GM23248 (cell line): ENCODE data around the gene KCTD12. TPM values are rescaled to one million over a fixed set of nuclear protein-coding genes. Genes with fewer than 3 reads are reported as not detected.

ENCODE experiments used
- DNase-seq: peaks from one replicate; pipeline ENCODE4 v3.0.0-alpha.2; 2015
- H2AFZ ChIP-seq: fragments of 200-600 bp; sonication (generic); 2 replicates; pipeline ENCODE4 v1.6.1; 2016; ENCODE audit warnings: antibody characterized with exemption
- H3F3A ChIP-seq: fragments of 200-600 bp; sonication (generic); 2 replicates; pipeline ENCODE4 v1.6.1; 2016; ENCODE audit warnings: mild to moderate bottlenecking, antibody characterized with exemption, mixed run types; ENCODE audit not compliant: insufficient read depth
- H3K27ac ChIP-seq: fragments of 200-600 bp; sonication (generic); 2 replicates; pipeline ENCODE4 v1.5.1; 2016; ENCODE audit warnings: mild to moderate bottlenecking
- H3K27me3 ChIP-seq: fragments of 200-600 bp; sonication (generic); replicated peaks from 2 replicates; pipeline ENCODE4 v1.6.1; 2016; ENCODE audit warnings: mild to moderate bottlenecking; ENCODE audit not compliant: insufficient read depth
- H3K36me3 ChIP-seq: fragments of 200-600 bp; sonication (generic); 2 replicates; pipeline ENCODE4 v1.6.1; 2016; ENCODE audit warnings: low read depth, mild to moderate bottlenecking
- H3K4me1 ChIP-seq: fragments of 200-600 bp; sonication (generic); 2 replicates; pipeline ENCODE4 v1.6.1; 2016; ENCODE audit warnings: mild to moderate bottlenecking; ENCODE audit not compliant: insufficient read depth
- H3K4me2 ChIP-seq: fragments of 200-600 bp; sonication (generic); one replicate; pipeline ENCODE4 v1.6.1; 2016; ENCODE audit warnings: mild to moderate bottlenecking; ENCODE audit not compliant: unreplicated experiment
- H3K4me3 ChIP-seq: fragments of 200-600 bp; sonication (generic); 2 replicates; pipeline ENCODE4 v1.5.1; 2016; ENCODE audit warnings: mild to moderate bottlenecking
- H3K79me2 ChIP-seq: fragments of 200-600 bp; sonication (generic); 2 replicates; pipeline ENCODE4 v1.6.1; 2016; ENCODE audit warnings: mild to moderate bottlenecking; ENCODE audit not compliant: insufficient read depth
- H3K9ac ChIP-seq: fragments of 200-600 bp; sonication (generic); 2 replicates; pipeline ENCODE4 v1.6.1; 2016; ENCODE audit warnings: mild to moderate bottlenecking
- H3K9me2 ChIP-seq: fragments of 200-600 bp; sonication (generic); 2 replicates; pipeline ENCODE4 v1.6.1; 2016; ENCODE audit warnings: mixed run types, mild to moderate bottlenecking, moderate library complexity; ENCODE audit not compliant: insufficient read depth
- H3K9me3 ChIP-seq: fragments of 200-600 bp; sonication (generic); one replicate; pipeline ENCODE4 v1.6.1; 2017; ENCODE audit warnings: low read depth
- H4K20me1 ChIP-seq: fragments of 200-600 bp; sonication (generic); 2 replicates; pipeline ENCODE4 v1.6.0; 2016; ENCODE audit not compliant: insufficient read depth
- EZH2 ChIP-seq: fragments of 200-600 bp; sonication (generic); IDR thresholded peaks from 2 replicates; pipeline ENCODE4 v1.6.1; 2018; ENCODE audit warnings: antibody characterized with exemption, mild to moderate bottlenecking; ENCODE audit not compliant: insufficient read depth, poor library complexity, severe bottlenecking
- EZH2phosphoT487 ChIP-seq: fragments of 200-600 bp; sonication (generic); IDR thresholded peaks from 2 replicates; pipeline ENCODE4 v1.6.1; 2018; ENCODE audit warnings: antibody characterized with exemption, moderate library complexity, mild to moderate bottlenecking, low read depth; ENCODE audit not compliant: insufficient read depth
- WGBS, 2 experiments: methylation state at CpG; one replicate each; pipeline ENCODE4 v1.1.6; 2015 to 2017; ENCODE audit warnings: low lambda C conversion rate in 2 of 2, low coverage in 1 of 2; ENCODE audit errors: missing lambda C conversion rate in 2 of 2; 5-methylcytosine and 5-hydroxymethylcytosine counted together
- in situ Hi-C: fragments of 300-500 bp; cut with MboI; formaldehyde crosslinking; loops from 2 replicates; pipeline ENCODE4 v1.15.0; 2020
- polyA plus RNA-seq: library from polyadenylated mRNA; unstranded; fragments of >200 nt; fragmentation: Nextera tagmentation; extraction: Ambion mirVana; gene quantifications from 2 replicates; pipeline ENCODE4 v1.2.1, GENCODE V29; 2016
- total RNA-seq: library from RNA; depleted of rRNA; stranded (reverse); fragments of >200 nt; shearing (Covaris generic); gene quantifications from 2 replicates; pipeline ENCODE4 v1.2.3, GENCODE V29; 2014

Gene KCTD12
- total and polyA plus RNA-seq, 2 experiments from 2014 or later, result 4.0 to 30.4 TPM

GRCh38 chr13:76860706-76861105 lies 25.5 kb downstream of the KCTD12 start:
- H3K4me2 ChIP-seq, result no peak overlapping the region
- no peaks in the 10 kb centered on the region for H3K9me3 ChIP-seq
- H3K79me2 ChIP-seq, result no peaks in the 10 kb centered on the region
- H2AFZ ChIP-seq, result no peak overlapping the region
- H3K27ac ChIP-seq, result no peak overlapping the region
- no peak overlapping the region for H3K4me3 ChIP-seq
- no peaks in the 10 kb centered on the region for H3K36me3 ChIP-seq
- WGBS, 2 experiments, result 92 to 93% methylated on average over 2 of the region's 2 CpGs
- H3K4me1 ChIP-seq, result peaks cover 9% of the 10 kb centered on the region
- TF ChIP-seq EZH2, result no peak
- TF ChIP-seq EZH2phosphoT487, result no peak
- H3K9ac ChIP-seq, result no peak overlapping the region
- H3F3A ChIP-seq, result peaks cover under 1% of the 10 kb centered on the region; the same call in 1 of the 2 replicates
- H4K20me1 ChIP-seq, result no peaks in the 10 kb centered on the region
- in situ Hi-C loops, result no loop called here
- H3K9me2 ChIP-seq, result no peaks in the 10 kb centered on the region
- DNase-seq, result no peak
- no peaks in the 10 kb centered on the region for H3K27me3 ChIP-seq

DNA sequence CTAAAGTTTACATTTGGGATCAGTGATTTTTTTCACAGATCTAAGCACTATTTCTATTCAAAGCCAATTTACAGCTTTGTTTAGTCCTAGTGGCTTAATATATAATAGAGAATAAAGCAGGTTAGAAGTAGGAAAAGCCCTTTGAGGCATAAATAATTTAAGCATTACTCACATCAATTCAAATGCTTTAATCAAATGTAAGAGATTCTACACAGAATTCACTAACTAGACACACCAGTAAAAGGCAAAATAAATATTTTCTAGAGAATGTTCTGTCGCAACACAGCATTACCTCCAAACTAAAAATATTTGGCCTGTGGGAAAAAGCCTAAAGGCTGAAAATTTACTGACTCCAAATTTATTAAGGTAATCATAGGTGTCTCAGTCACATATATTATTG lies 31.3 kb downstream of the KCTD12 start:
- Histone ChIP-seq H3K36me3 (no peaks in the 10 kb centered on the region), H3K79me2 (no peaks in the 10 kb centered on the region), H3K27ac (peak overlapping the region; percentile 18), H3K9me3 (no peaks in the 10 kb centered on the region), H3K27me3 (no peaks in the 10 kb centered on the region), H3K4me3 (no peak overlapping the region), H3K4me1 (peaks cover 46% of the 10 kb centered on the region), H3K9ac (no peak overlapping the region), H4K20me1 (no peaks in the 10 kb centered on the region), H3K4me2 (peak overlapping the region; percentile 10), H3K9me2 (no peaks in the 10 kb centered on the region), H3F3A (peaks cover 37% of the 10 kb centered on the region), H2AFZ (no peak overlapping the region)
- DNase-seq, result peak; percentile 49
- 43 to 53% methylated on average over 1 of the region's 1 CpG for WGBS, 2 experiments
- in situ Hi-C loops, result no loop called here
- TF ChIP-seq EZH2 (no peak), EZH2phosphoT487 (no peak)

GRCh38 chr13:76853921-76854608 lies 32.1 kb downstream of the KCTD12 start:
- no peak overlapping the region for H3K9ac ChIP-seq
- no peaks in the 10 kb centered on the region for H4K20me1 ChIP-seq
- WGBS, 2 experiments, result 63 to 71% methylated on average over 4 of the region's 4 CpGs
- no peaks in the 10 kb centered on the region for H3K79me2 ChIP-seq
- in situ Hi-C loops, result no loop called here
- H3K9me2 ChIP-seq, result no peaks in the 10 kb centered on the region
- H3F3A ChIP-seq, result peaks cover 37% of the 10 kb centered on the region
- no peak overlapping the region for H2AFZ ChIP-seq
- DNase-seq, result no peak
- peak overlapping the region; percentile 18; the same call in 1 of the 2 replicates for H3K27ac ChIP-seq
- H3K4me3 ChIP-seq, result no peak overlapping the region
- H3K27me3 ChIP-seq, result no peaks in the 10 kb centered on the region
- no peaks in the 10 kb centered on the region for H3K36me3 ChIP-seq
- no peaks in the 10 kb centered on the region for H3K9me3 ChIP-seq
- H3K4me1 ChIP-seq, result peaks cover 46% of the 10 kb centered on the region
- H3K4me2 ChIP-seq, result peak overlapping the region; percentile 10
- no peak for TF ChIP-seq EZH2phosphoT487
- no peak for TF ChIP-seq EZH2

DNA sequence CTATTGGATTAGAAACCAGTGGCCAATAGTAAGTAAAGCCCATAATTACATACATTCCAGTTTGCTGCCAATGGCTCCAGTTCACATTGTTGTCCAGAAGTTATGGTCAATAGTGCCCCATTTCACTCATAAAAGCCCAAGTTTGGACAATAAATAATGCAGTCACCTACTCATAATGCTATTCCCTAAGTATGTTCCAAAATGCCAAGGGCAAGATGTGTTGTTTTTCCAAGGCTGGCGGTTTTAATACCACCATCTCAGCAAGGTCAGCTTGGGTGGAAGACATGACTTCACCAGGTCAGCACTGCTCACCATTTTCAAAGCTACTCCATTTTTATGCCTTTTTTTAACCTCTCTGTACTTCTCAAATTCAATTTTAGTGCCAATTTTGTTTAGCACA lies 32.7 kb downstream of the KCTD12 start:
- no peaks in the 10 kb centered on the region for H3K36me3 ChIP-seq
- H2AFZ ChIP-seq, result no peak overlapping the region
- no peak for DNase-seq
- in situ Hi-C loops, result no loop called here
- H3F3A ChIP-seq, result peaks cover 37% of the 10 kb centered on the region
- H3K4me2 ChIP-seq, result no peak overlapping the region
- no peak overlapping the region for H3K4me3 ChIP-seq
- no peaks in the 10 kb centered on the region for H3K79me2 ChIP-seq
- WGBS, 2 experiments, result 90 to 100% methylated on average over 1 of the region's 1 CpG
- H3K27me3 ChIP-seq, result no peaks in the 10 kb centered on the region
- H3K27ac ChIP-seq, result peak overlapping the region; percentile 53
- no peak for TF ChIP-seq EZH2
- no peak for TF ChIP-seq EZH2phosphoT487
- no peak overlapping the region for H3K9ac ChIP-seq
- H4K20me1 ChIP-seq, result no peaks in the 10 kb centered on the region
- H3K9me2 ChIP-seq, result no peaks in the 10 kb centered on the region
- no peaks in the 10 kb centered on the region for H3K9me3 ChIP-seq
- peaks cover 46% of the 10 kb centered on the region for H3K4me1 ChIP-seq
